ENCODE measurements around the gene RIN3.

DNA sequence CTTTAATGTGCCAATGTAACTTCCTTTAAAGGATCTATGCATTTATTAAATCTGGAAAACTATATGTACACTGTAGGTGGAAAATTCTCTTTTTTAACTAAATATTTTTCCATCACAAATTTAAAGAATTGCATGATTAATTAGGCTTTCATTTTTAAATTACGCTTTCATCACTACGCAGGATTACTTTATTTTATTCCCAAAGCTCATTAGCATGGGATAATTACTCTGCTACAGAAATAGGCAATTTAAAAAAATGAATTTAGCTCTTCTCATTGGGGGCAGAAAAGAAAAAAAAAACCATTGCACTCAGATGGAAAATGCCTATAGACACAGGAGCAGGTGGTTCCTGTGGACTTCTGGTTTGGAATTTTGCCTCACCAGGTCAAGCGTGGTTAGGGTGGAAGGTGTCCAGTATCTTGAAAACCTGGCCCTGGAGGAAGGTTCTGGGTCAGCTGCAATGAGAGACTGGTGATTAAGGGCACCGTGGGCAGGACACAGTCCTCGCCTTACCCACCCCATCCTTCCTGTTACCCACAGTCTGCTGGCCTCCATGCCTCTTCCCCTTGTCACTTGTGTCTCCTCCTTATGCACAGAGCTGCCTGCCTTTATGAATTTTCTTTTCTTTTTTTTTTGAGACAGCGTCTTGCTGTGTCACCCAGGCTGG lies 17.3 kb upstream of the RIN3 start:
- TF ChIP-seq, protein P1, sequence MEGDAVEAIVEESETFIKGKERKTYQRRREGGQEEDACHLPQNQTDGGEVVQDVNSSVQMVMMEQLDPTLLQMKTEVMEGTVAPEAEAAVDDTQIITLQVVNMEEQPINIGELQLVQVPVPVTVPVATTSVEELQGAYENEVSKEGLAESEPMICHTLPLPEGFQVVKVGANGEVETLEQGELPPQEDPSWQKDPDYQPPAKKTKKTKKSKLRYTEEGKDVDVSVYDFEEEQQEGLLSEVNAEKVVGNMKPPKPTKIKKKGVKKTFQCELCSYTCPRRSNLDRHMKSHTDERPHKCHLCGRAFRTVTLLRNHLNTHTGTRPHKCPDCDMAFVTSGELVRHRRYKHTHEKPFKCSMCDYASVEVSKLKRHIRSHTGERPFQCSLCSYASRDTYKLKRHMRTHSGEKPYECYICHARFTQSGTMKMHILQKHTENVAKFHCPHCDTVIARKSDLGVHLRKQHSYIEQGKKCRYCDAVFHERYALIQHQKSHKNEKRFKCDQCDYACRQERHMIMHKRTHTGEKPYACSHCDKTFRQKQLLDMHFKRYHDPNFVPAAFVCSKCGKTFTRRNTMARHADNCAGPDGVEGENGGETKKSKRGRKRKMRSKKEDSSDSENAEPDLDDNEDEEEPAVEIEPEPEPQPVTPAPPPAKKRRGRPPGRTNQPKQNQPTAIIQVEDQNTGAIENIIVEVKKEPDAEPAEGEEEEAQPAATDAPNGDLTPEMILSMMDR (IDR thresholded peaks at IDR 0.05): no peak
- TF ChIP-seq POLR2AphosphoS5 (IDR thresholded peaks at IDR 0.05): no peak

Data from prostate gland (tissue), 2 donors.